Stimulated activated CD4-positive, alpha-beta T cell treated with anti-CD3 and anti-CD28 coated beads, Interleukin-12 subunit alpha, Interleukin-12 subunit beta, amount 100 ng/mL, for 24 hours (primary cell): ENCODE data around the gene UGT1A4.
"Not testable (repeated sequence)": the region's sequence is repeated elsewhere in the genome, so short reads cannot be mapped to it uniquely, and the experiment has no call there.

Source experiments
- DNase-seq, 2 experiments: peaks; one replicate each; pipeline ENCODE4 v3.0.0-alpha.2; 2020; ENCODE audit warnings: low read depth in 2 of 2

The UGT1A4 gene

DNA sequence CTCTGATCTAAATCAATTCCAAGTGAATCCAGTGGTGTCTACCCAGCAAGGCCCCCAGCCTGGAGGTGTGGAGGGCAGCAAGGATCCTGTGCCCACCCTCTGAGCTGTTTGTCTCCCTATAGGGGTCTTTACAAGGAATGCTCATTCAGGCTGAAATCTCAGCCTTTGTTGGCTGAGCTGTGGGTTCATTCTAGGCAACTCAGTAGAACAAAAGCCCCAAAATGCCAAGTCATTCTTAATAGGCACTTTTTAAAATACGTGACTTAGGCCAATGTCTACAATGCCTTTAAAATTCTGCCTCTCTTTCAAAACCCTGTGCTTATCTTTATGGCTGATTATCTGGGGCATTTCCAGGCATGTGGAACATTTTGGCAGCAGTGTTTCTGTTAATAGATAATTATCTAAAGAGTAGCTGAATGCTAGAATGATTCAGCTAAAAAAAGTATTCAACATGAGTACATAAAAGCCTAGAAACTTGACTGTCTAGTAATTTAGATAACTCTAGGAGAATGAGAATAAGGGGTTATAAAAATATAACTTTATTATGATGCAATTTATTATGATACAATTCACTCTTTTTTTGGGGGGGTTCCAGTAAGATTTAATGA lies 18.4 kb upstream of the UGT1A4 start:
- DNase-seq: no peak

DNA sequence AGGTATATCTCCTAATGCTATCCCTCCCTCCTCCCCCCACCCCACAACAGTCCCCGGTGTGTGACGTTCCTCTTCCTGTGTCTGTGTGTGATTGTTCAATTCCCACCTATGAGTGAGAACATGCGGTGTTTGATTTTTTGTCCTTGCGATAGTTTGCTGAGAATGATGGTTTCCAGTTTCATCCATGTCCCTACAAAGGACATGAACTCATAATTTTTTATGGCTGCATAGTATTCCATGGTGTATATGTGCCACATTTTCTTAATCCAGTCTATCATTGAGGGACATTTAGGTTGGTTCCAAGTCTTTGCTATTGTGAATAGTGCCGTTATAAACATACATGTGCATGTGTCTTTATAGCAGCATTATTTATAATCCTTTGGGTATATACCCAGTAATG lies 17.7 kb upstream of the UGT1A4 start:
- DNase-seq: not testable (repeated sequence)

DNA sequence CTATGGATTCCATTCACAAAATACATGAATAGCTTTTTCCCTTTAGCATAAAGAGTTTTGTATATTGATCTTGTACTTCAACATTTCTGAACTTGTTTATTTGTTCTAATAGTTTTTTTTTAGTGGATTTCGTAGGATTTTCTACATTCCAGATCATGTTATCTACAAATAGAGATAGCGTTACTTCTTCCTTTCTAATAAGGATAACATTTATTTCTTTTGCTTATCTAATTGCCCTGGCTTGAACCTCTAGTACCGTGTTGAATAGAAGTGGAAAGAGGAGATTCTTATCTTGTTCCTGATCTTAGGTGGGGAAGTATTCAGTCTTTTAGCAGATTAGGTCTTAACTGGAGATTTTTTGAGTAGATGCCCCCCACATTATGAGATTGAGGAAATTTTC lies 16.3 kb upstream of the UGT1A4 start:
- DNase-seq: no peak

DNA sequence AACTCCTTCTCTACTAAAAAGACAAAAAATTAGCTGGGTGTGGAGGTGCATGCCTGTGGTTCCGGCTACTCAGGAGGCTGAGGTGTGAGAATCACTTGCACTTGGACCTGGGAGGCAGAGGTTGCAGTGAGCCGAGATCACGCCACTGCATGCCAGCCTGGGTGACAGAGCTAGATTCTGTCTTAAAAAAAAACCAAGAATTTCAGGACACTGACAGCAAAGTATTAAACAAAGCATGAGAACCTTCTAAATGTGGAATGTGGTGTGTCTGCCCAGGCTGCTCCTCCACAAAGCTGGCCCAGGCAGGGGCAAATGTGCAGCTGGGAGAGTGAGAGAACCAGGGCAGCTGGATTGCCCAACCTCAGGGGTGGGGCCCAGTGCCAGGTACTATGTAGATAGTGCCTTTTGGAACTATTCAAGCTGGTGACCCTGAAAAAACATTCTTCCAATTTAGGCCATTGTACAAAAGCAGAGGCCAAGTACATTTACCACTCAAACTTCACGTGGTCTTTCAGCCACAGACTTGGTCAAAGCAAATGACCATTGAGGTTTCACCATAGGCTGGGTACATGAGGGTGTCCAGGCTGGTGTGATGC lies 12.5 kb upstream of the UGT1A4 start:
- no peak for DNase-seq

DNA sequence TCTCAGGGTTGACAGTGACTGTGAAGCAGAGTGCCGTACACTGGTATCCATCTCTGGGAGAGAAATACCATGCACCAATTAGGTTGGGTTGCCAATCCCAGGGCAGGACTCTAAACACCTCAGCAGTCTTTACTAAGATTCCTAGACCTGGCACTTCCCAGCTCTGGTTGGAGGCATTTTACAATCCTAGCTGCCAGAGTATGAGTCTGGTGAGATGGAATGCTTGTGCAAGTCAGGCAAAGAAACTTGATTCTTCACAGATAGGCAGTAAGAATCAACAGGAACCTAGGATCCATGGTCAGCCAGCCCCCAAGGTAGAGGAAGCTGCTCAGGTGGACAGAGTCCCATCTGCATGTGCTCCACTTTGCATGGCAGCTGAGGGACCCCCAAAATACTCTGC lies 11.8 kb upstream of the UGT1A4 start:
- no peak for DNase-seq

DNA sequence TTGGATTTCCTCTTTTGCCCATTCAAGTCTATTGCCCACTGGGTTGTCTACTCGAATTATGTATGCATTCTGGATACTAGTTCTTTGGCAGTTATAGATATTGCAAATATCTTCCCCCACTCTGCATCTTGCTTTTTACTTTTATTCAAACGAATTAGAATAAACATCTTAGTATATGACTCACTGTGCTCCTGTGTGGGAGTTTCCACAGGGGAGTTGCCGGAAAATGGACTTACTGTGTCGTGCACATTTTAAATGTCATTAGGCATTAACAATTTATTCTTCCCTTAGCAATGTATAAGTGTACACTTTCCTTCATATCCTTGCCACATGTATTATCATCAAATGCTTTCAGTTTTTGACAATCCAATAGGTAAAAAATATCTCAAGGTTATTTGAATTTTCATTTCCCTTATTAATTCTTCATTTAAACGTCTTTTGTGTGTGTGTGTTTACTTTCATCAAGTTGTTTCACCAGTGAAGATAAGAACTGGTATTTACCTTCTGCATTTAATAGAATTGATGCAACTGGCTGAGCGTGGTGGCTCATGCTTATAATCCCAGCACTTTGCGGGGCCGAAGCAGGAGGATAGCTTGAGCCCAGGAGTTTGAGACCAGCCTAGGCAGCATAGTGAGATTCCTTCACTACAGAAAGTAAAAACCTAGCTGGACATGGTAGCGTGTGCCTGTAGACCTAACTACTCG lies 10.4 kb upstream of the UGT1A4 start:
- no peak for DNase-seq

DNA sequence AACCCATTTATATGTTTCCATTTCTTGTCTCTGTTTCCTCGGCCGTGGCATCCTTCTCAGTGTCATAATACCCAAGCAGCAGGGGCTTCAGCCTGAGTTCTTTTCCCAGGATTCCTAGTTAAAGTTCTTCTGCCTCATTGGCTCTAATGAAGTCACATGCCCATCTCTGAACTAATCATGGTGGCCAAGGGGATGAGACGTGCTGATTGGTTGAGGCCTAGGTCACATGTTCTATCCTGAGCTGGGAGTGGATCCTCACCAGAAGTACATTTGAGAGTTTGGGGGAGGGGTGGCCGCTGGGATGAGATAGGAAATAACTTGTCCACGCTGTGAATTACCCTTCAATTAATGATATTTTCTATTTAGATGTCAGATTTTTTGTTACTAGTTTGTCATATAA lies 9.6 kb upstream of the UGT1A4 start:
- no peak for DNase-seq

DNA sequence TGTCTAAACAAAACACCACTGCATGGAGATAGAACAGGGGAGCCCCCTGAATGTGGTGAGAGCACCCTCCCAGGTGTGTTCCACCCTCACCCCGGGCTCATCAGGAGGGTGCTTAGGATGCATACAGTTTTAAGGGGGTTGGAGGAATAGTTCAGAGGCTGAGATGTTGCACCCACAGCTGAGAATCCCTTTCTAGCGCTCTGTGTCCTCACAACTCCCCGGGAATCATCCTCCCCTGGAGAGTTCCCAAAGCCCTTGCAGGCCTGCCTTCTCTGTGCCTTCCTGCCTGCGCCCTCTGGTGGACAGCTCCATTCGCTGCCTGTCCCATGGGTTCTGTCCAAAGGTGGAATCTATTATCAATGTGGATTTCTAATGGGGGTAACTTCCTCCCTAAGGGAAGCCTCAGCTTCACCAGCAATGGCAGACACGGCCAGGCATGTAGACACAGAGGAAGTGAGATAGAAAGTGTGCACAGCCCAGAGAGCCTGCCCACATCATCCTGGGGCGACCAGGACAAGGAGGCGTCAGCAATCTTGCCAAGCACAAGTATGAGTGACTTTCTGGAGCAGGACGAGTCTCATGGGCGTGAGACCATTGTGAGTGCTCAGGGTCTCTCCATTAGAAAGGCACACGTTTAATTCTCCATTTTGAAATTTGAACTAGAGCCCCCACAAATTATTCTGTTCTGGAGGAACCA lies 7.1 kb upstream of the UGT1A4 start:
- peak; percentile 36 to 72 for DNase-seq

DNA sequence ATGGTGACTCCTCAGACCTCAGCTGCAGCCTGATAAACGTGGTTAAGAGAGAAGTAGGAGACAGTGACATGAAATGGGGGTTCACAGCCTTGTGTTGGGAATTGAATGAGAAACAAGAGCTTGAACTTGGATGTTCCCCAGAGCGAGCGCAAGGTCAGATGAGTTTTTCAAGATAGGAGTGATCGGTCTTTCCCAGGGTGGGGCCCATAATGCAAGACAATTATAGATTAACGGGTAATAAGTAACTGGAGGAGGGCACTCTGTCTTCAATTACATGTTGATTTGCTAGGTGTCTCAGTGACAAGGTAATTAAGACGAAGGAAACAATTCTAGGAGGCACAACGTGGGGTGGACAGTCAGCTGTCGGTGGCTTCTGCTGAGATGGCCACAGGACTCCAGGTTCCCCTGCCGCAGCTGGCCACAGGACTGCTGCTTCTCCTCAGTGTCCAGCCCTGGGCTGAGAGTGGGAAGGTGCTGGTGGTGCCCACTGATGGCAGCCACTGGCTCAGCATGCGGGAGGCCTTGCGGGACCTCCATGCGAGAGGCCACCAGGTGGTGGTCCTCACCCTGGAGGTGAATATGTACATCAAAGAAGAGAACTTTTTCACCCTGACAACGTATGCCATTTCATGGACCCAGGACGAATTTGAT lies 5.8 kb upstream of the UGT1A4 start, which contains the start of gene UGT1A5:
UGT1A5 (plus strand) TSS at position 297 of the 651 bp plus-strand sequence; CDS start at position 382, 85 bp downstream.
- no peak for DNase-seq

DNA sequence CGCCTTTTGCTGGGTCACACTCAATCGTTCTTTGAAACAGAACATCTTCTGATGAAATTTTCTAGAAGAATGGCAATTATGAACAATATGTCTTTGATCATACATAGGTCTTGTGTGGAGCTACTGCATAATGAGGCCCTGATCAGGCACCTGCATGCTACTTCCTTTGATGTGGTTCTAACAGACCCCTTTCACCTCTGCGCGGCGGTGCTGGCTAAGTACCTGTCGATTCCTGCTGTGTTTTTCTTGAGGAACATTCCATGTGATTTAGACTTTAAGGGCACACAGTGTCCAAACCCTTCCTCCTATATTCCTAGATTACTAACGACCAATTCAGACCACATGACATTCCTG lies 5.3 kb upstream of the UGT1A4 start:
- DNase-seq: no peak

DNA sequence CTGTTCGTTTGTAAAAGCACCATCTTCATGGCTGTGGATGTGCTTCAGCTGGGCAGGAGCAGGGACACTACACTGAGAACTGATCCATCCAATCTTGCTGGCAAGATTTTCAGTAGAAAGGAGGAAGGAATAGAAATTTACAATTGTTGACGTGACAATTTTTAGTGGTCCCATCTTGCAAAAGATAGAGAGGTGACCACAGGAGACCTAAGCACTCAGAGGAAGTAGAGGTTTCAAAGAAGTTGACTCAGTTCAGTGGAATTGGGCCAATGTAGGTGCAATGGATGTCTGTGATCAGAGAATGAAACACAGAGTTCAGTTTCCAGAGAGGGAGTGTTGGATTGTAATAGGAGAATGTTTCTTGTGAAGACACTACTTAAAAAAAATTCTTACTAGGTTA lies 4.4 kb upstream of the UGT1A4 start:
- no peak for DNase-seq

DNA sequence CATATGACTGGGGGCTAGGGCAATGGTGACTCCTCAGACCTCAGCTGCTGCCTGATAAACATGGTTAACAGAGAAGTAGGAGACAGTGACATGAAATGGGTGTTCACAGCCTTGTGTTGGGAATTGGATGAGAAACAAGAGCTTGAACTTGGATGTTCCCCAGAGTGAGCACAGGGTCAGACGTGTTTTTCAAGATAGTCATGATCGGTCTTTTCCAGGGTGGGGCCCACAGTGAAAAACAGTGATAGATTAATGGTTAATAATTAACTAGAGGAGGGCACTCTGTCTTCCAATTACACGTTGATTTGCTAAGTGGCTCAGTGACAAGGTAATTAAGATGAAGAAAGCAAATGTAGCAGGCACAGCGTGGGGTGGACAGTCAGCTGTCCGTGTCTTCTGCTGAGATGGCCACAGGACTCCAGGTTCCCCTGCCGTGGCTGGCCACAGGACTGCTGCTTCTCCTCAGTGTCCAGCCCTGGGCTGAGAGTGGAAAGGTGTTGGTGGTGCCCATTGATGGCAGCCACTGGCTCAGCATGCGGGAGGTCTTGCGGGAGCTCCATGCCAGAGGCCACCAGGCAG lies 10.3 kb downstream of the UGT1A4 start, which contains the start of gene UGT1A3:
UGT1A3 (plus strand) TSS at position 320 of the 579 bp plus-strand sequence; CDS start at position 405, 85 bp downstream.
- no peak for DNase-seq

DNA sequence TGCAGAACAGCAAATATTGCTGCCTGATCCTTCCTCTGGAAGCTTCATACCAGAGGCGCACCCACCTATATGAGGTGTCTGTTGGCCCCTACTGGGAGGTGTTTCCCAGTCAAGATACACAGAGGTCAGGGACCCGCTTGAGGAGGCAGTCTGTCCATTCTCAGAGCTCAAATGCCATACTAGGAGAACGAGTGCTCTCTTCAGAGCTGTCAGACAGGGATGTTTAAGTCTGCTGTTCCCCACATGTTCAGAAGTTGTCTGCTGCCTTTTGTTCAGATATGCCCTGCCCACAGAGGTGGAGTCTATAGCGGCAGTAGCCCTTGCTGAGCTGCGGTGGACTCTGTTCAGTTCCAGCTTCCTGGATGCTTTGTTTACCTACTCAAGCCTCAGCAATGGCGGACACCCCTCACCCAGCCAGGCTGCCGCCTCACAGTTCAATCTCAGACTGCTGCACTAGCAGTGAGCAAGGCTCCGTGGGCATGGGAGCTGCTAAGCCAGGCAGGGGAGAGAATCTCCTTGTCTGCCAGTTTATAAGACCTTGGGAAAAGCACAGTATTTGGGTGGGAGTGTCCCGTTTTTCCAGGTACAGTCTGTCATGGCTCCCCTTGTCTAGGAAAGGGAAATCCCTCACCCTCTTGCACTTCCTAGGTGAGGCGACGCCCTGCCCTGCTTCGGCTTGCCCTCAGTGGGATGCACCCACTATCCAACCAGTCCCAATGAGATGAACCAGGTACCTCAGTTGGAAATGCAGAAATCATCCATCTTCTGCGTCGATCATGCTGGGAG lies 18.5 kb downstream of the UGT1A4 start:
- not testable (repeated sequence) for DNase-seq

DNA sequence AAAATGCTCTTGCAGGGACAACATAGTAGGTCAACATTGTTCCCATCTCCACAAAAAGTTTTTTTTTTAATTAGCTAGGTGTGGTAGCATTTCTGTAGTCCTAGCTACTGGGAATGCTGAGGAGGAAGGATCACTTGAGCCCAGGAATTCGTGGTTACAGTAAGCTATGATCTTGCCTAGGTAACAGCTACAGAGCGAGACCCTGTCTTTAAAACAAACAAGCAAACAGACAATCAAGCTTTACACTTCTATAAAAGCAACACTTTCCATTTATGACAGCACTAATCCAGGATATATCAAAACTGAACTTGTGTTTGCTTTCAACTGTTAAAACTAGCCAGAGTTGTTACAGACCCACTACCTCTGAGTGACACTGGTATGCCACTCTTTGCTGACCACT lies 22.3 kb downstream of the UGT1A4 start:
- no peak for DNase-seq

DNA sequence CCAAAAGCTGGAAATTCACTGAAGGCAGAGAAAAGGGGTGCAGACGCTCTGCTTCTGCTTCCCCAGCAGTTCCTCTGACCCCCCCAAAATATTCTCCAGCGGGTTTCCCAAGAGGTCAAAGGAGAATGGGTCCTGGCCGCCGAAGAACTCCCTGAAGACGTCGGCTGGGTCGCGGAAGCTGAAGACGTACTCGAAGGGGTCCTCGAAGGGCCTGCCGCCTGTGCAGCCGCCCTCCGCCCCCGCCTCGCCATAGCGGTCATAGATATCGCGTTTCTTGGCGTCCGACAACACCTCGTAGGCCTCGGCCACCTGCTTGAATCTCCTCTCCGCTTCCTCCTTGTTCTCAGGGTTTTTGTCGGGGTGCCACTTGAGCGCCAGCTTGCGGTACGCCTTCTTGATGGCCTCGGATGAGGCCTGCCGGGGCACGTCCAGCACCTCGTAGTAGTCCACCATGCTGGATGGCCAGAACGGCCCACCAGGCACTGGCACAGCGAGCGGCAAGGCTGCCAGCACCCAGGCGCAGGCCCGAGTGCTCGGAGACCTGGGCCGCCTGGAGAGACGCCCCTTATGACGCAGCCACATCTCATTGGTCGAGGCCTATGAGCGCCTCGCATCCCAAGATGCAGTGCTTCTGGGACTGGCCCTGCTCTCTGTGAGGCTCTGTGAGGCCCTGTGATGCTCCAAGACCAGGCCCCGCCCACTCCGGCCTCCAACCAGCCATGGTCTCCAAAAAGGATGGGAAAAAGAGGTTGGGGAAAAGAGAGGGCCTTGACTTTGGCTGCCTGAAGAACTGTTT lies 25.1 kb downstream of the UGT1A4 start:
- DNase-seq: no peak

DNA sequence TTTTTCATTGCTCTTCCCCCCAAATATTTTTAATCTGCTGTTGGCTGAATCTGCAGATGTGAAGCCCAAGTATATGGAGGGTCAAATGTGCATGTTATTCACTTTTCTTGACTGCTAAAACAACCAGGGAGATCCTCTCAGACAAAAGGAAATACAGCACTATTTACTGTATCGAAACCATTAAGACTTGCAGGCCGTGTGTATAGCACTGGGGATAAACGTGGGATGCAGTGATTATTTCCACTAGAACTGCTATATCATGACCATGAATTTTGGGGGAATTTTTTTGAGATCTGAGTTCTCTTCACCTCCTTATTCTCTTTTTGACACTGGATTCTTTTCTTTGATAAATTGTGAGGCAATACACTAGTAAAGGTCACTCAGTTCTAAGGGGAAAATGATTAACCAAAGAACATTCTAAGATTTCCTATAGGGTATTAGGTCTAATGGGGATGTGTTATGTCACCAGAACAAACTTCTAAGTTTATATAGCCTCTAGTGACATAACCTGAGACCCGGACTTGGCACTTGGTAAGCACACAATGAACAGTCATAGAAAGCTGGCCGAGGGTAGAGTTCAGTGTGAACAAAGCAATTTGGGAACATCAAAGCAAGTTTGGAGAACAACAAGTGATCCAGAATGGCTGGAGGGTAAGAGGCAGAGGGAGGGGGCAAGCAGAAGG lies 26.7 kb downstream of the UGT1A4 start:
- DNase-seq: no peak

DNA sequence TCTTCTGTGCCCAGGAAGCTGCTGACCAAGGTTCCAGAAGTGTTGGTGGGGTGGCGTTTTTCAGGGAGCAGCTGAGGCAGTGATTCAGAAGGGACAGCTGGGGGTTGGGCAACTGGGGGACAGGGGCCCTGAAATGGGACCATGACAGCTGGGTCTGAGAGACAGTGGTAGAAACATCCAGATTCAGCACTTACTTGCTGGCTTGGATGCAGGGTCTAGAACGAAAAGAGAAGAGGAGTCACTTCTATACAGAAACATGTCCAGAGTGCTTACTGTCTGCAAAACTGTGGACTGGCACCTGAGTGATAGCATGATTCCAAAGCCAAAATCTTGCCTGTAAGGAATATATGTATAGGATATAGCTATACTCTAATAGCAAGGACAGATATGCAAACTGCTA lies 27.3 kb downstream of the UGT1A4 start:
- not testable (repeated sequence) for DNase-seq

DNA sequence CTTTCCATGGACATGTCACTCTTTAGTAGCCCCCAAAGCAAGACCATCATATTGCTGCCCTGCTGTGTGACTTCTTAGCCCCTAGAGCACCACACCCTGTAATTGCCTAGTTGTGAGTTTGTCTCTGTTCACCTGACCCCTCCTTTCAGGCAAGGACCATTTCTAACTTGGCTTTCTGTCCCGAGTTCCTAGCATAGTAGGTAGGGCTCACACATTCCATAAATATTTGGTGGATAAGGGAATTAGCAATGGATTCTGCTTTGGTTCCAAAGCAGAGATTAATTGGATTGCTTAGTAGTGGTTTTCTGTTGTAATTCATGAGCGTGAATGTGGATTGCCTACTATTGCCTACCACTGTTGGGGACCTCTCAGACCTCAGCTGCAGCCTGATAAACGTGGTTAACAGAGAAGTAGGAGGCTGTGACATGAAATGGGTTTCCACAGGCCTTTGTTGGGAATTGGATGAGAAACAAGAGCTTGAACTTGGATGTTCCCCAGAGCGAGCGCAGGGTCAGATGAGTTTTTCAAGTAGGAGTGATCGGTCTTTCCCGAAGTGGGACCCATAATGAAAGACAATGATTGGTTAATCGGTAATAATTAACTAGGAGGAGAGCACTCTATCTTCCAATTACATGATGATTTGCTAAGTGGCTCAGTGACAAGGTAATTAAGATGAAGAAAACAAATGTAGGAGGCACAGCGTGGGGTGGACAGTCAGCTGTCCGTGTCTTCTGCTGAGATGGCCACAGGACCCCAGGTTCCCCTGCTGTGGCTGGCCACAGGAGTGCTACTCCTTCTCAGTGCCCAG lies 28.1 kb downstream of the UGT1A4 start:
- no peak for DNase-seq

DNA sequence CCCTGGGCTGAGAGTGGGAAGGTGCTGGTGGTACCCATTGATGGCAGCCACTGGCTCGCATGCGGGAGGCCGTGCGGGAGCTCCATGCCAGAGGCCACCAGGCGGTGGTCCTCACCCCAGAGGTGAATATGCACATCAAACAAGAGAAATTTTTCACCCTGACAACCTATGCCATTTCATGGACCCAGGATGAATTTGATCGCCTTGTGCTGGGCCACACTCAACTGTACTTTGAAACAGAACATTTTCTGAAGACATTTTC lies 28.7 kb downstream of the UGT1A4 start:
- no peak for DNase-seq
